ENCODE measurements around the gene TNFSF9.

The TNFSF9 gene

DNA sequence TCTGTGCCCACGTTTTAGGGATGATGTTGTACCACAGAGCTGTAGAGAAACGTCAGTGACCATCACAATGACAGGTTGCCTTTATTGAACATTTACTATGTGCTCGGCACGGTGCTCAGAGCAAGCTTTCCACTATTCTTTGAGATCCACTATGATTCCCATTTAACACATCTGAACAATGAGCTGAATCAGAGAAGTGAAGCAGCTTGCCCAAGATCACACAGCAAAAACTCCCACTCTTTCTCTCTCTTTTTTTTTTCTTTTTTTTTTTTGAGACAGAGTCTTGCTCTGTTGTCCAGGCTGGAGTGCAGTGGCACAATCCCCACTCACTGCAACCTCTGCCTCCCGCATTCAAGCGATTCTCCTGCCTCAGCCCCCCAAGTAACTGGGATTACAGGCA lies 8.1 kb upstream of the TNFSF9 start:
- Histone ChIP-seq H3K9me3 (no peaks in the 10 kb centered on the region), H3K4me3 (ENCODE audit: low read depth, low read length) (no peak overlapping the region), H3K36me3 (no peaks in the 10 kb centered on the region), H3K27me3 (no peaks in the 10 kb centered on the region), H3K4me1 (no peaks in the 10 kb centered on the region)
- TF ChIP-seq, protein P1, sequence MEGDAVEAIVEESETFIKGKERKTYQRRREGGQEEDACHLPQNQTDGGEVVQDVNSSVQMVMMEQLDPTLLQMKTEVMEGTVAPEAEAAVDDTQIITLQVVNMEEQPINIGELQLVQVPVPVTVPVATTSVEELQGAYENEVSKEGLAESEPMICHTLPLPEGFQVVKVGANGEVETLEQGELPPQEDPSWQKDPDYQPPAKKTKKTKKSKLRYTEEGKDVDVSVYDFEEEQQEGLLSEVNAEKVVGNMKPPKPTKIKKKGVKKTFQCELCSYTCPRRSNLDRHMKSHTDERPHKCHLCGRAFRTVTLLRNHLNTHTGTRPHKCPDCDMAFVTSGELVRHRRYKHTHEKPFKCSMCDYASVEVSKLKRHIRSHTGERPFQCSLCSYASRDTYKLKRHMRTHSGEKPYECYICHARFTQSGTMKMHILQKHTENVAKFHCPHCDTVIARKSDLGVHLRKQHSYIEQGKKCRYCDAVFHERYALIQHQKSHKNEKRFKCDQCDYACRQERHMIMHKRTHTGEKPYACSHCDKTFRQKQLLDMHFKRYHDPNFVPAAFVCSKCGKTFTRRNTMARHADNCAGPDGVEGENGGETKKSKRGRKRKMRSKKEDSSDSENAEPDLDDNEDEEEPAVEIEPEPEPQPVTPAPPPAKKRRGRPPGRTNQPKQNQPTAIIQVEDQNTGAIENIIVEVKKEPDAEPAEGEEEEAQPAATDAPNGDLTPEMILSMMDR (IDR thresholded peaks at IDR 0.05; ENCODE audit: low read depth, low read length), result no peak
- no peak for DNase-seq

DNA sequence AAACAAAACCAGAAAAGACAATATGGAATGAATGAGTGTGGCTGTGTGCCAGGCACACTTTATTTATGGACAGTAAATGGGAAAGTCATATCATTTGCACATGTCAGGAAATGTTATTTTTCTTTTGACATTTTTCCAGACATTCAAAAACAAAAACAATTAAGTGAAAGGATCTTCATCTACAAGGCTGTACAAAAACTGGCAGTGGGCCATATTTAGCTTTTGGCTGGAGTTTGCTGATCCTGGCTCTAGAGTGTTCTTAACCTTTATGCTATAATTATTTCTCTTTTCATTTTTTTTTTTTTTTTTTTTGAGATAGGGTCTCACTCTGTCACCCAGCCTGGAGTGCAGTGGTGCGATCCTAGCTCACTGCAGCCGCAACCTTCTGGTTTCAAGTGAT lies 6.5 kb upstream of the TNFSF9 start:
- no peaks in the 10 kb centered on the region for H3K9me3 ChIP-seq
- DNase-seq, result no peak
- no peaks in the 10 kb centered on the region for H3K27me3 ChIP-seq
- TF ChIP-seq, protein P1 (IDR thresholded peaks at IDR 0.05; ENCODE audit: low read depth, low read length), result no peak
- H3K4me1 ChIP-seq, result no peaks in the 10 kb centered on the region
- no peak overlapping the region for H3K4me3 ChIP-seq (ENCODE audit: low read depth, low read length)
- H3K36me3 ChIP-seq, result no peaks in the 10 kb centered on the region

DNA sequence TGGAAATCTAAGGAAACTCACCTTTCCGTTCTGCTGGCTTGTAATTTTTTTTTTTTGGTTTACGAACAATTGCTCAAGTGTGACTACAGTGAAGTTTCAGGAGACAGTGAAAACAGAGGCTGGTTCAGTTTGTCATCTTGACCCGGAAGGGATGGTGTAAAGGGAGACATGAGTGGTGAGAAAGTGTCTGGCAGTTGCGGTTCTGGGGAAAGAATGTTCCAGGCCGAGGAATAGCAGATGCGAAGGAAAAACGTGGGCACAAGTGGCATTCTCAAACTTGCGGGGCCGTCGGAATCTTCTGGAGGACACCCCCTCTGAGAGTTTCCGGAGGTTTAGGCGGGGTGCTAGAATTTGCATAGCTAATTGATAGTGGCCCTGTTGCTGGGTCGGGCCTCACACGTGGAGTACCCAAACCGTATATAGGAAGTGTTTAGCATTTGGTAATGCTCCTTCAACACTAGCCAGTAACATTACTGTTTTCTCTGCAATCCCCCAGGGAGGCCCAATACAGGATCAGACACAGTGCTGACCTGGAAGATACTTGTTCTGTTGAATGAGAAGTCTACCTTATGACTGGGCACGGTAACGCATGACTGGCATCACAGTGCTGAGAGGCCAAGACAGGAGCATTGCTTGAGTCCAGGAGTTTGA lies 2.8 kb upstream of the TNFSF9 start:
- peaks cover 11% of the 10 kb centered on the region for H3K27me3 ChIP-seq
- no peak overlapping the region for H3K4me3 ChIP-seq (ENCODE audit: low read depth, low read length)
- TF ChIP-seq, protein P1 (IDR thresholded peaks at IDR 0.05; ENCODE audit: low read depth, low read length), result no peak
- no peaks in the 10 kb centered on the region for H3K4me1 ChIP-seq
- H3K36me3 ChIP-seq, result no peaks in the 10 kb centered on the region
- DNase-seq, result no peak
- no peaks in the 10 kb centered on the region for H3K9me3 ChIP-seq

GRCh38 chr19:6528544-6529121 lies 2.2 kb upstream of the TNFSF9 start:
- no peak for DNase-seq
- Histone ChIP-seq H3K4me1 (no peaks in the 10 kb centered on the region), H3K4me3 (ENCODE audit: low read depth, low read length) (no peak overlapping the region)

GRCh38 chr19:6529351-6529750 lies 1.5 kb upstream of the TNFSF9 start:
- peaks cover 11% of the 10 kb centered on the region for H3K27me3 ChIP-seq
- H3K36me3 ChIP-seq, result no peaks in the 10 kb centered on the region
- TF ChIP-seq, protein P1 (IDR thresholded peaks at IDR 0.05; ENCODE audit: low read depth, low read length), result no peak
- no peak overlapping the region for H3K4me3 ChIP-seq (ENCODE audit: low read depth, low read length)
- no peaks in the 10 kb centered on the region for H3K9me3 ChIP-seq
- no peak for DNase-seq
- H3K4me1 ChIP-seq, result no peaks in the 10 kb centered on the region

More at GRCh38 chr19:6528544-6529121, 2.2 kb upstream of the TNFSF9 start:
- TF ChIP-seq, protein P1 (IDR thresholded peaks at IDR 0.05; ENCODE audit: low read depth, low read length), result no peak
- no peaks in the 10 kb centered on the region for H3K9me3 ChIP-seq
- no peaks in the 10 kb centered on the region for H3K36me3 ChIP-seq
- H3K27me3 ChIP-seq, result peaks cover 11% of the 10 kb centered on the region

DNA sequence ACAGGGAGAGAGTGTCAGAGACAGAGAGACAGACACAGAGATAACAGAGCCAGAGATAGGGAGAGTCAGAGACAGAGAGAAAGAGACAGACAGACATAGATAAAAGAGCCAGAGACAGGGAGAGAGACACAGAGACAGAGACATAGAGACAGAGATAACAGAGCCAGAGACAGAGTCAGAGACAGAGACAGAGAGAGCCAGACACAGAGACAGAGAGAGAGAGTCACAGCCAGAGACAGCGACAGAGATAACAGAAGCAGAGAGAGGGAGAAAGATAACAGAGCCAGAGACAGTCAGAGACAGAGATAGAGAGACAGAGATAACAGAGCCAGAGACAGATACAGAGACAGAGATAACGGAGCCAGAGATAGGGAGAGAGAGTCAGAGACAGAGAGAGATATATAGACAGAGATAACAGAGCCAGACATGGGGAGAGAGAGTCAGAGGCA lies 865 bp upstream of the TNFSF9 start:
- Histone ChIP-seq H3K9me3 (no peaks in the 10 kb centered on the region), H3K4me3 (ENCODE audit: low read depth, low read length) (peak overlapping the region; percentile 62; the same call in 1 of the 2 replicates), H3K36me3 (no peaks in the 10 kb centered on the region), H3K27me3 (peaks cover 11% of the 10 kb centered on the region), H3K4me1 (no peaks in the 10 kb centered on the region)
- TF ChIP-seq, protein P1 (IDR thresholded peaks at IDR 0.05; ENCODE audit: low read depth, low read length), result no peak
- no peak for DNase-seq
